Upper lobe of right lung (tissue), 1 donor: ENCODE data around the gene GPR132. TPM values are rescaled to one million over a fixed set of nuclear protein-coding genes. Genes with fewer than 3 reads are reported as not detected.

Experiments used
- ATAC-seq: fragments of 200-7000 bp; cut with Tn5 transposase; one replicate; pipeline ENCODE4 v1.9.1; 2020; ENCODE audit warnings: mild to moderate bottlenecking, moderate library complexity
- DNase-seq: peaks from one replicate; pipeline ENCODE4 v3.0.0-alpha.2; 2020
- H3K27ac ChIP-seq: fragments of 200-600 bp; one replicate; pipeline ENCODE4 v1.8.0; 2022
- H3K27me3 ChIP-seq: fragments of 200-600 bp; one replicate; pipeline ENCODE4 v1.8.0; 2022; ENCODE audit warnings: mild to moderate bottlenecking
- H3K36me3 ChIP-seq: fragments of 200-600 bp; one replicate; pipeline ENCODE4 v1.8.0; 2022
- H3K4me1 ChIP-seq: fragments of 200-600 bp; one replicate; pipeline ENCODE4 v1.8.0; 2022
- H3K4me3 ChIP-seq: fragments of 200-600 bp; one replicate; pipeline ENCODE4 v1.8.0; 2022; ENCODE audit warnings: mild to moderate bottlenecking
- H3K9me3 ChIP-seq: fragments of 200-600 bp; one replicate; pipeline ENCODE4 v1.8.0; 2022
- CTCF ChIP-seq: fragments of 200-600 bp; IDR thresholded peaks from one replicate; pipeline ENCODE4 v1.8.0; 2022; ENCODE audit warnings: antibody characterized with exemption
- intact Hi-C: fragments of 100-400 bp; cut with DNase I; formaldehyde crosslinking; loops from one replicate; pipeline ENCODE4 v1.11.0; 2022
- total RNA-seq: library from RNA; stranded (reverse); fragmentation: NEBNext Ultra II Directional; extraction: Animal tissue kit (Norgen Biotek cat#: 25700); gene quantifications from one replicate; pipeline ENCODE4 v1.2.1, GENCODE V29; 2021
- donor health status: DM: no; HTN: yes; CAD: no; lungs with severe emphysema.

GPR132 gene
- total RNA-seq, 1 donor from 2014 or later, result 6.7 TPM

GRCh38 chr14:105053996-105054395, 11.2 kb downstream of the GPR132 start:
- Histone ChIP-seq H3K27me3 (no peaks in the 10 kb centered on the region), H3K27ac (no peak overlapping the region), H3K9me3 (no peaks in the 10 kb centered on the region), H3K4me3 (no peak overlapping the region), H3K4me1 (peaks cover 12% of the 10 kb centered on the region), H3K36me3 (no peaks in the 10 kb centered on the region)
- no peak for TF ChIP-seq CTCF
- ATAC-seq, result no peak
- no peak for DNase-seq
- intact Hi-C loops, result no loop called here

DNA sequence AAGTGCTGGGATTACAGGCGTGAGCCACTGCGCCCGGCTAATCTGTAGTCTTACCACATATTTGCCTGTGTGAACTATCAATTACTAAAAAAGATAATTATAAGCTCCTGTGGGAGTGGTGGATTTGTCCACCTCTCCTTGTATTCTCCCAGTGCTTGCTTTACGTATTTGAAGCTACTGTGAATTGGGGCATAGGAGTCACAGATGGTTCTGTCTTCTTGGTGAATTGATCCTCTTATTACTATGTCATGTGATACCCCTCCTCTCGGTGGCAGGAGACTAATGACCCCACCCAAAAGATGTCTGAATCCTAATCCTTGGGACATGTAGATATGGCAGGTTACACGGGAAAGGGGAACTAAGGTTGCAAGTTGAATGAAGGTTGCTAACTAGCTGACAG, 11.8 kb downstream of the GPR132 start:
- ATAC-seq (no peak), DNase-seq (no peak)
- H3K27ac ChIP-seq, result no peak overlapping the region
- H3K4me1 ChIP-seq, result peaks cover 6% of the 10 kb centered on the region
- no peaks in the 10 kb centered on the region for H3K36me3 ChIP-seq
- no peaks in the 10 kb centered on the region for H3K9me3 ChIP-seq
- H3K27me3 ChIP-seq, result no peaks in the 10 kb centered on the region
- H3K4me3 ChIP-seq, result no peak overlapping the region
- TF ChIP-seq CTCF, result no peak
- intact Hi-C loops, result no loop called here

- Histone ChIP-seq H3K4me3 (no peak overlapping the region), H3K36me3 (no peaks in the 10 kb centered on the region), H3K27ac (no peak overlapping the region), H3K27me3 (no peaks in the 10 kb centered on the region), H3K4me1 (peaks cover 6% of the 10 kb centered on the region), H3K9me3 (no peaks in the 10 kb centered on the region)
- intact Hi-C loops, result no loop called here
- no peak for DNase-seq
- TF ChIP-seq CTCF, result no peak
- no peak for ATAC-seq
These were observed 13.1 kb downstream of the GPR132 start for GRCh38 chr14:105052110-105052458.

DNA sequence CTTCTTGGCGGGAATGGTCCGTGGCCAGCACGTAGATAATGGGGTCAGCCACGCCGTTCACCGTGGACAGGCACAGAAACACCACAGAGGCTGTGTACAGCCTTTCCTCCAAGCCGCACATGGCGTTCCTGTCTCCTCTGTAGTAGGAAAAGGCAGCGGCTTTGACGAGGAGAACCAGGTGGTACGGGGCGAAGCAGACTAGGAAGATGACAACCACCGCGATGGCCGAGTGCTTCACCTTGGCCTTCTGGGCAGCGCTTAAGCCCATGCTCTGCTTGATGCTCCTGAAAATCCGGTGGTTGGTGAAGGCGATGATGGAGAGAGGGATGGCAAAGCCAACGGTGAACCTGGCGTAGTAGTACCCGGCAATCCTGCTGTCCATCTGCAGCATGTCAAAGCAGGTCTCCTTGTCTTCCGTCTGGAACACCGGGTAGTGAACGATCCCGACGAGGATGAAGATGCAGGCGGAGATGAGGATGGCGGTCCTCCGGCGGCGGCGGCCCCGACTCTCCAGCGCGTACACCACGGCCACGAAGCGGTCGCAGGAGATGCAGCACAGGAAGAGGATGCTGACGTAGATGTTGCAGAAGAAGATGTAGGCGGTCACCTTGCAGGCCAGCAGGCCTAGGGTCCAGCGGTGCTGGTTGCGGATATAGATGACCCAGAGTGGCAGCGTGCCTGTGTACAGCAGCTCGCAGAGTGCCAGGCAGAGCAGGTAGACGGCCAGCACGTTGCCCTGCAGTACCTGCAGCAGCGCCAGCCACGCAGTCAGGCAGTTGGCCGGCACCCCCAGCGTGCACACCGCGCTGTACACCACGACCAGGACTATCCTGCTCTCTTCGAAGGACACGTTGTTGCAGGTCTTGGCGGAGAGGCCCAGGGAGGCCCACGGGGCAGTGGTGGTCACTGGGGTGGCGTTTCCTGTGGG, 13.8 kb downstream of the GPR132 start:
- Histone ChIP-seq H3K4me1 (peaks cover 6% of the 10 kb centered on the region), H3K36me3 (no peaks in the 10 kb centered on the region), H3K4me3 (no peak overlapping the region), H3K27ac (no peak overlapping the region), H3K9me3 (no peaks in the 10 kb centered on the region), H3K27me3 (no peaks in the 10 kb centered on the region)
- no peak for TF ChIP-seq CTCF
- ATAC-seq (no peak), DNase-seq (no peak)
- intact Hi-C loops, result no loop called here

GRCh38 chr14:105050551-105050897, 14.7 kb downstream of the GPR132 start:
- peak; percentile 86 for DNase-seq

More at GRCh38 chr14:105050551-105050897, 14.7 kb downstream of the GPR132 start:
- no peaks in the 10 kb centered on the region for H3K9me3 ChIP-seq
- H3K27ac ChIP-seq, result no peak overlapping the region
- no peak overlapping the region for H3K4me3 ChIP-seq
- no peaks in the 10 kb centered on the region for H3K36me3 ChIP-seq
- peak; percentile 29 for ATAC-seq
- peaks cover 6% of the 10 kb centered on the region for H3K4me1 ChIP-seq
- H3K27me3 ChIP-seq, result no peaks in the 10 kb centered on the region
- TF ChIP-seq CTCF, result no peak
- intact Hi-C loops, result no loop called here
